Measurements from ENCODE around the gene KPNA5. TPM values are rescaled to one million over a fixed set of nuclear protein-coding genes. Genes with fewer than 3 reads are reported as not detected.
"Not testable (repeated sequence)": the region's sequence is repeated elsewhere in the genome, so short reads cannot be mapped to it uniquely, and the experiment has no call there.

KPNA5 gene
- total RNA-seq, 1 experiment from 2014 or later = 16.0 TPM

DNA sequence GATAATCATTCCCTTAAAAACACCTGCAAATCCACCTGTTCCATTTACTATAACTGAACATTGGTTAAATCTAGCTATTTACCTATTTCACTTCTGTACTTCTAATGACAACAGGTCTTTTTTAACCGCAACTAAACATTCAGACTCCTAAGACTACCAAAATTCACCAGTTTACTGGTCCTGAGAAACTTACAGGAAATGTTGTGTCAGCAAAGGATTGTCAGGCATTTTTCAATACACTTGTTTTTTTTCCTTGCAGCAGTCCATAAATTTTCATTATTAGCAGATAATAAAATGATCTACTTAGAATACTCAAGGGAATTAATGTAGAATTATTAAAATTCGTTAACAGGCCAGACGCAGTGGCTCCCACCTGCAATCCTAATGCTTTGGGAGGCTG, 17.7 kb upstream of the KPNA5 start:
- H3K9me3 ChIP-seq (ENCODE audit: low read length) = no peaks in the 10 kb centered on the region
- peaks cover 47% of the 10 kb centered on the region for H3K4me1 ChIP-seq (ENCODE audit: low read length)

DNA sequence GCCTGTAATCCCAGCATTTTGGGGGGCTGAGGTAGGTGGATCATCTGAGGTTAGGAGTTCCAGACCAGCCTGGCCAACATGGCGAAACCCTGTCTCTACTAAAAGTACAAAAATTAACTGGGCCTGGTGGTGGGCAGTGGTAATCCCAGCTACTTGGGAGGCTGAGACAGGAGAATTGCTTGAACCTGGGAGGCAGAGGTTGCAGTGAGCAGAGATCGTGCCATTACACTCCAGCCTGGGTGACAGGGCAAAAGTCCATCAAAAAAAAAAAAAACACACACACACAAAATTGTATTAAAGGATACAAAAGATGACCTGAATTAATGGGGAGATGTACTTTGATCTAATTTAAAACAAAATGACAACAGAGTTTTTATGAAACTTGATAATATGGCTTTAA, 16.8 kb upstream of the KPNA5 start:
- H3K4me3 ChIP-seq (ENCODE audit: low read length); H4K20me1 ChIP-seq (ENCODE audit: insufficient read depth, low read depth, low read length); H3K9ac ChIP-seq (ENCODE audit: low read length); H3K9me2 ChIP-seq (replicated peaks; ENCODE audit: insufficient read depth, low read length); H3K9me3 ChIP-seq (ENCODE audit: low read length); DNase-seq; H2AFZ ChIP-seq (ENCODE audit: low read length); H3K27me3 ChIP-seq (ENCODE audit: low read length); H3K27ac ChIP-seq (ENCODE audit: low read length): not testable (repeated sequence)
- peaks cover 94% of the 10 kb centered on the region for H3K79me2 ChIP-seq (ENCODE audit: low read length)
- H3K4me2 ChIP-seq (ENCODE audit: low read depth, low read length, poor library complexity, severe bottlenecking) = peak overlapping the region; percentile 88
- peaks cover 28% of the 10 kb centered on the region; the same call in 1 of the 2 replicates for H3K36me3 ChIP-seq (ENCODE audit: insufficient read depth, low read length)
- H3K4me1 ChIP-seq (ENCODE audit: low read length) = peaks cover 47% of the 10 kb centered on the region

More for the DNA sequence above, 17.7 kb upstream of the KPNA5 start:
- Histone ChIP-seq H3K4me3 (ENCODE audit: low read length) (no peak overlapping the region), H3K79me2 (ENCODE audit: low read length) (peaks cover 97% of the 10 kb centered on the region), H3K27ac (ENCODE audit: low read length) (no peak overlapping the region), H3K4me2 (ENCODE audit: low read depth, low read length, poor library complexity, severe bottlenecking) (peak overlapping the region; percentile 19), H2AFZ (ENCODE audit: low read length) (no peak overlapping the region), H3K36me3 (ENCODE audit: insufficient read depth, low read length) (peaks cover 30% of the 10 kb centered on the region; the same call in 1 of the 2 replicates), H3K9me2 (replicated peaks; ENCODE audit: insufficient read depth, low read length) (no peaks in the 10 kb centered on the region), H4K20me1 (ENCODE audit: insufficient read depth, low read depth, low read length) (peaks cover 10% of the 10 kb centered on the region; the same call in 1 of the 2 replicates), H3K27me3 (ENCODE audit: low read length) (no peaks in the 10 kb centered on the region), H3K9ac (ENCODE audit: low read length) (no peak overlapping the region)
- no peak for DNase-seq

DNA sequence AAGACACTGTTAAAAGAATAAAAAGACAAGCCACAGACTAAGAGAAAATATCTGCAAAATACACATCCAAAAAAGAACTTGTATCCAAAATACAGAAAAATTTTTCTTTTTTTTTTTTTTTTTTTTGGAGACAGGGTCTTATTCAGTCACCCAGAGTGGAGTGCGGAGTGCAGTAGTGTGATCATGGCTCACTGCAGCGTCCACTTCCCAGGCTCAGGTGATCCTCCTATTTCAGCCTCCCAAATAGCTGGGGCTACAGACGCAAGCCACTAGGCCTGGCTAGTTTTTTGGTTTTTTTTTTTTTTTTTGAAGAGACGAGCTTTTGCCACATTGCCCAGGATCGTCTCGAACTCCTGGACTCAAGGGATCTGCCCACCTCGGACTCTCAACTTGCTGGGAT, 15.5 kb upstream of the KPNA5 start:
- no peaks in the 10 kb centered on the region for H3K27me3 ChIP-seq (ENCODE audit: low read length)
- no peak for DNase-seq
- peak overlapping the region; percentile 54 for H3K9ac ChIP-seq (ENCODE audit: low read length)
- H3K4me2 ChIP-seq (ENCODE audit: low read depth, low read length, poor library complexity, severe bottlenecking) = peak overlapping the region; percentile 88
- H3K4me1 ChIP-seq (ENCODE audit: low read length) = peaks cover 47% of the 10 kb centered on the region
- H3K9me2 ChIP-seq (replicated peaks; ENCODE audit: insufficient read depth, low read length) = no peaks in the 10 kb centered on the region
- H3K36me3 ChIP-seq (ENCODE audit: insufficient read depth, low read length) = peaks cover 16% of the 10 kb centered on the region; the same call in 1 of the 2 replicates
- H3K79me2 ChIP-seq (ENCODE audit: low read length) = peaks cover 81% of the 10 kb centered on the region
- H4K20me1 ChIP-seq (ENCODE audit: insufficient read depth, low read depth, low read length) = peaks cover 3% of the 10 kb centered on the region; the same call in 1 of the 2 replicates
- H2AFZ ChIP-seq (ENCODE audit: low read length) = no peak overlapping the region
- no peaks in the 10 kb centered on the region for H3K9me3 ChIP-seq (ENCODE audit: low read length)
- no peak overlapping the region for H3K27ac ChIP-seq (ENCODE audit: low read length)
- peak overlapping the region; percentile 84 for H3K4me3 ChIP-seq (ENCODE audit: low read length)

DNA sequence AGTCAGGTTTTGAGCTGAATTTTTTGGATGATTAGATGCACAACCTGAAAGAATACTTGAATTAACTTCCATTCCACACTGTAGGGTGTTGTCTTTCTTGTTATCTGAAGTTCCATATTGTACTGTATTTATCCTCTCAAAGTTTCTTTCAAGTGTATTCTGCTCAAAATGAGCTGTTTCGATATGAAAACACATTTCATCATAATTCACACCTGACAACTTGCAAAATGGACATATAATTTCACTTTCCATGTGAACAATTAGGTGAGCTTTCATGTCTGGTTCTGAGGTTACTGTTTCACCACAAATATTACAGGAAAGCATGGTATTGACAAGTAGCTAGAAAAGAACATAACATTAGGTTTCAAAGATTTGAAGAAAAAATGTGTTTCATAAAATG, 14.1 kb upstream of the KPNA5 start:
- H3K9me2 ChIP-seq (replicated peaks; ENCODE audit: insufficient read depth, low read length) = no peaks in the 10 kb centered on the region
- H3K79me2 ChIP-seq (ENCODE audit: low read length) = peaks cover 67% of the 10 kb centered on the region
- no peaks in the 10 kb centered on the region for H3K9me3 ChIP-seq (ENCODE audit: low read length)
- H2AFZ ChIP-seq (ENCODE audit: low read length) = no peak overlapping the region
- H3K27ac ChIP-seq (ENCODE audit: low read length) = peak overlapping the region; percentile 76; the same call in 1 of the 2 replicates
- peak overlapping the region; percentile 54 for H3K9ac ChIP-seq (ENCODE audit: low read length)
- H3K4me3 ChIP-seq (ENCODE audit: low read length) = peak overlapping the region; percentile 84
- peaks cover 16% of the 10 kb centered on the region; the same call in 1 of the 2 replicates for H3K36me3 ChIP-seq (ENCODE audit: insufficient read depth, low read length)
- DNase-seq = no peak
- H3K4me1 ChIP-seq (ENCODE audit: low read length) = peaks cover 45% of the 10 kb centered on the region
- no peaks in the 10 kb centered on the region for H3K27me3 ChIP-seq (ENCODE audit: low read length)
- H3K4me2 ChIP-seq (ENCODE audit: low read depth, low read length, poor library complexity, severe bottlenecking) = peak overlapping the region; percentile 88
- H4K20me1 ChIP-seq (ENCODE audit: insufficient read depth, low read depth, low read length) = peaks cover 3% of the 10 kb centered on the region; the same call in 1 of the 2 replicates

DNA sequence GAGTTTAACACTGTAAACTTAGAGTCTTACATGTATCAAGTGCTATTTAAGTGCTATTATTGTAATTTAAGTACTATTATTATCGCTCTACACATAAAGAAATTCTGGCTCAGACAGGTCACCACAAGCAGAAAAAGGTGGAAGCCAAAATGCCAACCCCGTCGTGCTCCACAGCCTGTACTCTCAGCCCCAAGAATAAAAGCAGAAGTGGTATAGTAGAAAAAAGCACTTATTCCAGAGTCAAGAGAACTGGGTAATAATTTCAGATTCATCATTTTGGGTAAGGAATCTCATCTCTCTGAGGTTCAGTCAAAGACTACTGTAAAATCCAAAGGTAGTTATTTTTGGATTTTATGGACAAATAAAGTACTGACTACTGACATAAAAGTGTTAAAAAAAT, 13.4 kb upstream of the KPNA5 start:
- H3K9ac ChIP-seq (ENCODE audit: low read length) = peak overlapping the region; percentile 78
- no peaks in the 10 kb centered on the region for H3K9me3 ChIP-seq (ENCODE audit: low read length)
- peak overlapping the region; percentile 84 for H3K4me3 ChIP-seq (ENCODE audit: low read length)
- H4K20me1 ChIP-seq (ENCODE audit: insufficient read depth, low read depth, low read length) = peaks cover 3% of the 10 kb centered on the region; the same call in 1 of the 2 replicates
- peaks cover 38% of the 10 kb centered on the region for H3K4me1 ChIP-seq (ENCODE audit: low read length)
- peak; percentile 81 for DNase-seq
- peaks cover 60% of the 10 kb centered on the region for H3K79me2 ChIP-seq (ENCODE audit: low read length)
- H3K27ac ChIP-seq (ENCODE audit: low read length) = peak overlapping the region; percentile 76
- no peak overlapping the region for H2AFZ ChIP-seq (ENCODE audit: low read length)
- H3K9me2 ChIP-seq (replicated peaks; ENCODE audit: insufficient read depth, low read length) = no peaks in the 10 kb centered on the region
- H3K27me3 ChIP-seq (ENCODE audit: low read length) = no peaks in the 10 kb centered on the region
- peaks cover 12% of the 10 kb centered on the region; the same call in 1 of the 2 replicates for H3K36me3 ChIP-seq (ENCODE audit: insufficient read depth, low read length)
- H3K4me2 ChIP-seq (ENCODE audit: low read depth, low read length, poor library complexity, severe bottlenecking) = peak overlapping the region; percentile 88

DNA sequence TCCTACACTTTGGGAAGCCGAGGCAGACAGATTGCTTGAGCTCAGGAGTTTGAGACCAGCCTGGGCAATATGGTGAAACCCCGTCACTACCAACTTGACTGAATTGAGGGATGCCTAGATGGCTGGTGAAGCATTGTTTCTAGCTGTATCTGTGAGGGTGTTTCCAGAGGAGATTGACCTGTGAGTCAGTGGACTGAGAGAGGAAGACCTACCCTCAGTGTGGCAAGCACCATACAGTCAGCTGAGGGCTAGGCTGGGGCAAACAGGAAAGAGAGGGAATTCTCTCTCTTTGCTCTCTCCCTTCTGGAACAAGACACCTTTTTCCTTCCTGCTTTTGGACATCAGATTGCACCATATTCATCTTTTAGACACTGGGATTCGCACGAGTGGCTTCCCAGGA, 8.7 kb upstream of the KPNA5 start:
- Histone ChIP-seq H3K4me2 (ENCODE audit: low read depth, low read length, poor library complexity, severe bottlenecking) (no peak overlapping the region), H3K9me3 (ENCODE audit: low read length) (no peaks in the 10 kb centered on the region), H3K79me2 (ENCODE audit: low read length) (peaks cover 13% of the 10 kb centered on the region), H3K9me2 (replicated peaks; ENCODE audit: insufficient read depth, low read length) (no peaks in the 10 kb centered on the region), H3K9ac (ENCODE audit: low read length) (no peak overlapping the region), H3K4me3 (ENCODE audit: low read length) (no peak overlapping the region), H3K27me3 (ENCODE audit: low read length) (no peaks in the 10 kb centered on the region), H4K20me1 (ENCODE audit: insufficient read depth, low read depth, low read length) (no peaks in the 10 kb centered on the region), H3K4me1 (ENCODE audit: low read length) (no peaks in the 10 kb centered on the region), H3K36me3 (ENCODE audit: insufficient read depth, low read length) (no peaks in the 10 kb centered on the region), H3K27ac (ENCODE audit: low read length) (no peak overlapping the region), H2AFZ (ENCODE audit: low read length) (no peak overlapping the region)
- no peak for DNase-seq

DNA sequence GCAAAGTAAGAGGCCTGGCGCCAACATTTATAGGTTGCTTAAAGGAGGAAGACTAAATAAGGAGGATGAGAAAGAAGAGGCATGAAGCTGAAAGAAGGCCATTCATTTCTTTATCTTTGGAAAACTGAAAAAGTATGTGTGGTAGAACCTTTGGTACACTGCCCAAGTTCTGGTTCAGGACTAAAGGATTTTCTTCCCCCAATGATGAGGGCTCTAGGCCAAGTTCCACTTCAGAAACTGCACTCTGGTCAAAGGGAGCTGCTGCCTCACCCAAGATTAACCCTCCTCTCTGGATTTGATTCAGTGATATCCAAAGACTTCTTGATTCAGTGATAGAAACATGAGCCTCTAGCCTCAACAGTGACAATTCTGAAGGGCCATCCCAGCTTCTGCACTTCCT, 5.0 kb upstream of the KPNA5 start:
- no peak overlapping the region for H3K9ac ChIP-seq (ENCODE audit: low read length)
- H3K79me2 ChIP-seq (ENCODE audit: low read length) = no peaks in the 10 kb centered on the region; the same call in 1 of the 2 replicates
- no peaks in the 10 kb centered on the region for H4K20me1 ChIP-seq (ENCODE audit: insufficient read depth, low read depth, low read length)
- no peak overlapping the region for H3K4me3 ChIP-seq (ENCODE audit: low read length)
- H3K27ac ChIP-seq (ENCODE audit: low read length) = no peak overlapping the region
- no peaks in the 10 kb centered on the region for H3K9me3 ChIP-seq (ENCODE audit: low read length)
- H3K9me2 ChIP-seq (replicated peaks; ENCODE audit: insufficient read depth, low read length) = no peaks in the 10 kb centered on the region
- DNase-seq = no peak
- H3K36me3 ChIP-seq (ENCODE audit: insufficient read depth, low read length) = no peaks in the 10 kb centered on the region
- H3K4me2 ChIP-seq (ENCODE audit: low read depth, low read length, poor library complexity, severe bottlenecking) = no peak overlapping the region
- peaks cover 6% of the 10 kb centered on the region for H3K4me1 ChIP-seq (ENCODE audit: low read length)
- H3K27me3 ChIP-seq (ENCODE audit: low read length) = no peaks in the 10 kb centered on the region
- peak overlapping the region; percentile 20 for H2AFZ ChIP-seq (ENCODE audit: low read length)

DNA sequence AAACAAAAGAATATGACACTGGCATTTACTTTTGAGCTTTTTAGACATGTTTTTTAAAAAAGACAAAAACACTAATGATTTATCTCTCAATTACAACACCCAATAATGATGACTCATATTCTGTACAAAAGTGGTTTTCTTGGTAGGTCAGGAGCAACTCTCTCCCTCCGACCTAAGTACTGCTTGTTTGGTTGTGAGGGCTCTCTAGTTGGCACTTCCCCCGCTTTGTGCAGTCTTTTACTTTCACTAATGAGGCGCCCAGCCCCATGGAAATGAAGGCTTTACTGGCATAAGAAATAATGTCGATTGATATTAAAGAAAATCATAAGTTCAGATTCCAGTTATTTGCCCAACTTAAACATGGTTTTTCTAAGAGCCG, 1.3 kb downstream of the KPNA5 start:
- Histone ChIP-seq H3K36me3 (ENCODE audit: insufficient read depth, low read length) (peaks cover 15% of the 10 kb centered on the region), H3K4me1 (ENCODE audit: low read length) (peaks cover 37% of the 10 kb centered on the region), H3K9me2 (replicated peaks; ENCODE audit: insufficient read depth, low read length) (no peaks in the 10 kb centered on the region), H2AFZ (ENCODE audit: low read length) (no peak overlapping the region), H3K27me3 (ENCODE audit: low read length) (no peaks in the 10 kb centered on the region), H4K20me1 (ENCODE audit: insufficient read depth, low read depth, low read length) (no peaks in the 10 kb centered on the region), H3K4me3 (ENCODE audit: low read length) (peak overlapping the region; percentile 97), H3K9ac (ENCODE audit: low read length) (peak overlapping the region; percentile 30; the same call in 1 of the 2 replicates), H3K79me2 (ENCODE audit: low read length) (peaks cover 60% of the 10 kb centered on the region), H3K4me2 (ENCODE audit: low read depth, low read length, poor library complexity, severe bottlenecking) (peak overlapping the region; percentile 99), H3K27ac (ENCODE audit: low read length) (peak overlapping the region; percentile 26; the same call in 1 of the 2 replicates), H3K9me3 (ENCODE audit: low read length) (no peaks in the 10 kb centered on the region)
- no peak for DNase-seq
